Heart left ventricle (tissue), 16 donors: ENCODE data around the gene L3MBTL3. TPM values are rescaled to one million over a fixed set of nuclear protein-coding genes. Genes with fewer than 3 reads are reported as not detected.

Experiments used
- ATAC-seq, 4 donors: fragments of 200-7000 bp; cut with Tn5 transposase; one replicate each; pipeline ENCODE4 v1.9.1; 2020 to 2022; ENCODE audit warnings: moderate library complexity in 4 of 4, mild to moderate bottlenecking in 3 of 4, moderate number of reproducible peaks in 1 of 4
- DNase-seq, 5 donors: peaks; one replicate each; pipeline ENCODE4 v3.0.0-alpha.2; 2020
- H3K27ac ChIP-seq, 12 donors: fragments of 200-600 bp; sonication (generic) in 4 of 12; one replicate each; pipeline versions ENCODE4 v1.5.0 to v1.8.0; 2016 to 2022; ENCODE audit warnings: mild to moderate bottlenecking in 2 of 12
- H3K27me3 ChIP-seq, 9 donors: fragments of 200-600 bp; sonication (generic) in 2 of 9; one replicate each; pipeline versions ENCODE4 v1.5.1 to v1.8.0; 2016 to 2022; ENCODE audit warnings: mild to moderate bottlenecking in 3 of 9
- H3K36me3 ChIP-seq, 9 donors: fragments of 200-600 bp; sonication (generic) in 2 of 9; one replicate each; pipeline versions ENCODE4 v1.5.0 to v1.8.0; 2018 to 2022; ENCODE audit warnings: mild to moderate bottlenecking in 2 of 9
- H3K4me1 ChIP-seq, 12 donors: fragments of 200-600 bp; sonication (generic) in 4 of 12; one replicate each; pipeline versions ENCODE4 v1.5.0 to v1.8.0; 2016 to 2022; ENCODE audit warnings: mild to moderate bottlenecking in 3 of 12
- H3K4me3 ChIP-seq, 12 donors: fragments of 200-600 bp; sonication (generic) in 4 of 12; one replicate each; pipeline versions ENCODE4 v1.5.0 to v1.8.0; 2017 to 2022; ENCODE audit warnings: mild to moderate bottlenecking in 9 of 12, moderate library complexity in 4 of 12
- H3K9me3 ChIP-seq, 12 donors: fragments of 200-600 bp; sonication (generic) in 4 of 12; one replicate each; pipeline versions ENCODE4 v1.5.0 to v1.8.0; 2016 to 2022; ENCODE audit warnings: mild to moderate bottlenecking in 1 of 12
- CTCF ChIP-seq, 12 donors: fragments of 200-600 bp; sonication (generic) in 4 of 12; IDR thresholded peaks; one replicate each; pipeline versions ENCODE4 v1.5.0 to v1.8.0; 2018 to 2022; ENCODE audit warnings: antibody characterized with exemption in 12 of 12, mild to moderate bottlenecking in 5 of 12
- POLR2A ChIP-seq, 2 donors: fragments of 450-650 bp; IDR thresholded peaks; one replicate each; pipeline ENCODE4 v1.6.1; 2017; ENCODE audit warnings: antibody characterized with exemption in 2 of 2, mild to moderate bottlenecking in 2 of 2, moderate library complexity in 2 of 2
- WGBS, 4 donors: extraction: QIAGEN DNeasy Blood & Tissue Kit in 2 of 4; methylation state at CpG; one replicate each; pipeline versions ENCODE4 v1.1.5 to v1.1.7; 2013 to 2018; 5-methylcytosine and 5-hydroxymethylcytosine counted together
- intact Hi-C, 10 donors: fragments of 100-400 bp; cut with DNase I; formaldehyde crosslinking; loops; one replicate each; pipeline versions ENCODE4 v1.11.1 to v1.14.2; 2022
- polyA plus RNA-seq, 2 donors: library from polyadenylated mRNA; stranded (reverse); fragments of 200-250 nt; gene quantifications; one replicate each; pipeline ENCODE4 v1.2.3, GENCODE V29; 2013
- total RNA-seq, 9 donors: library from RNA; depleted of rRNA in 2 of 9; stranded (reverse); fragments of >200 nt in 2 of 9; fragmentation: NEBNext Ultra II Directional in 3 of 9; extraction: Animal tissue kit (Norgen Biotek cat#: 25700) in 3 of 9; gene quantifications; one replicate each; pipeline versions ENCODE4 v1.1.0 to v1.2.4, GENCODE V29; 2016 to 2023
- donor health status: ischemic (EF 13 %, LVEDD 7.1; RV severe dilation, severe dysfunction).
- donor health status: healthy with polysubstance abuse.
- donor health status: DM: no; HTN: yes; CAD: no.
- donor health status: DM: no; HTN: no; CAD: no.
- donor health status: ischemic (EF 25% LVEDD 6.9; RV normal size, moderate dysfunction).
- donor health status: ischemic (EF 25% LVEDD 5.7; RV mildly dilated, moderate dysfunction).
- donor health status: healthy.
- donor health status: DM: yes; HTN: yes; CAD: no.
- donor health status: ischemic (EF 35%, LVEDD 5.7; RV mildly dilated, moderate dysfunction).
- donor health status: nonischemic (EF 11% LVEDD 7.7; RV severe dilation, severe dysfunction).
- donor health status: DM: yes; HTN: yes; CAD: no.
- donor health status: PGD.
- donor health status: ischemic (EF 29% LVEDD 5.4; RV normal size, mild dysfunction).
- donor health status: nonischemic (EF 23%, LVEDD 6.1; RV moderate dilation, normal function).

The L3MBTL3 gene
- total and polyA plus RNA-seq, 11 donors = 0.53 to 4.9 (median 2.0) TPM

GRCh38 chr6:130187335-130188206 lies 169.2 kb downstream of the L3MBTL3 start:
- intact Hi-C loops = no loop called here
- Histone ChIP-seq H3K36me3 (no peaks in the 10 kb centered on the region), H3K27ac (no peak overlapping the region), H3K4me1 (peaks cover 0 to 23% (median 0%) of the 10 kb centered on the region in 12 donors), H3K4me3 (no peak overlapping the region), H3K27me3 (no peaks in the 10 kb centered on the region), H3K9me3 (no peaks in the 10 kb centered on the region)
- 74 to 80% (median 78%) methylated on average over 3 of the region's 3 CpGs for WGBS, 4 donors
- ATAC-seq = no peak
- no peak for TF ChIP-seq CTCF (IDR thresholded peaks at IDR 0.05)
- no peak for TF ChIP-seq POLR2A (IDR thresholded peaks at IDR 0.05)
- DNase-seq = no peak

GRCh38 chr6:130188207-130188899 lies 170.0 kb downstream of the L3MBTL3 start:
- H3K4me1 ChIP-seq = peaks cover 0 to 21% (median 0%) of the 10 kb centered on the region in 12 donors
- DNase-seq (no peak), ATAC-seq (no peak)
- no peaks in the 10 kb centered on the region for H3K27me3 ChIP-seq
- no peak overlapping the region for H3K4me3 ChIP-seq
- H3K27ac ChIP-seq = no peak overlapping the region
- WGBS, 4 donors = 81 to 83% (median 81%) methylated on average over 6 of the region's 6 CpGs
- no peaks in the 10 kb centered on the region for H3K36me3 ChIP-seq
- intact Hi-C loops = no loop called here
- TF ChIP-seq POLR2A (IDR thresholded peaks at IDR 0.05) (no peak), CTCF (IDR thresholded peaks at IDR 0.05) (no peak)
- H3K9me3 ChIP-seq = no peaks in the 10 kb centered on the region

- ATAC-seq (peak in 1 of 4 donors; percentile 47), DNase-seq (no peak)
- H3K27me3 ChIP-seq = no peaks in the 10 kb centered on the region
- H3K4me3 ChIP-seq = no peak overlapping the region
- H3K36me3 ChIP-seq = no peaks in the 10 kb centered on the region
- no peaks in the 10 kb centered on the region for H3K9me3 ChIP-seq
- WGBS, 4 donors = 66 to 72% (median 72%) methylated on average over 8 of the region's 8 CpGs
- H3K27ac ChIP-seq = peak overlapping the region in 1 of 12 donors; percentile 25
- intact Hi-C loops = no loop called here
- H3K4me1 ChIP-seq = peaks cover 0 to 20% (median 0%) of the 10 kb centered on the region in 12 donors
- TF ChIP-seq POLR2A (IDR thresholded peaks at IDR 0.05) = no peak
- no peak for TF ChIP-seq CTCF (IDR thresholded peaks at IDR 0.05)
These were observed 171.4 kb downstream of the L3MBTL3 start for GRCh38 chr6:130189531-130190397.

Other genes starting within 250 kb of the L3MBTL3 start
- gene TMEM244, start 157.3 kb upstream of the L3MBTL3 start, total RNA-seq = not detected
- gene TMEM244, start 157.3 kb upstream of the L3MBTL3 start, polyA plus RNA-seq = not detected
- gene SAMD3, start 204.4 kb downstream of the L3MBTL3 start, total RNA-seq = 1 to 10 TPM in 2 of 9 donors, under 1 TPM in 4, not detected in 3; 0.18 to 4.2 (median 0.74) TPM
- under 1 TPM in 1 of 2 donors, not detected in 1; 0.06 TPM for gene SAMD3, start 204.4 kb downstream of the L3MBTL3 start, polyA plus RNA-seq